BLaER1 (cell line): Measurements from ENCODE around the gene NAV3.
A peak's percentile ranks its signal among the peaks of the same experiment; 100 is the strongest.

ENCODE experiments used
- H3K27ac ChIP-seq: shearing (Covaris generic); formaldehyde crosslinking; 2 replicates; pipeline ENCODE4 v1.8.1; 2022
- H3K27me3 ChIP-seq: shearing (Covaris generic); formaldehyde crosslinking; 2 replicates; pipeline ENCODE4 v1.8.1; 2022
- H3K36me3 ChIP-seq: shearing (Covaris generic); formaldehyde crosslinking; 2 replicates; pipeline ENCODE4 v1.8.1; 2022
- H3K4me1 ChIP-seq: shearing (Covaris generic); formaldehyde crosslinking; 2 replicates; pipeline ENCODE4 v1.8.1; 2022
- H3K4me2 ChIP-seq: shearing (Covaris generic); formaldehyde crosslinking; 2 replicates; pipeline ENCODE4 v1.8.1; 2022
- H3K4me3 ChIP-seq: shearing (Covaris generic); formaldehyde crosslinking; 2 replicates; pipeline ENCODE4 v1.8.1; 2022
- H3K9ac ChIP-seq: shearing (Covaris generic); formaldehyde crosslinking; 2 replicates; pipeline ENCODE4 v1.8.1; 2022
- H3K9me3 ChIP-seq: shearing (Covaris generic); formaldehyde crosslinking; 2 replicates; pipeline ENCODE4 v1.8.1; 2022
- H4K20me1 ChIP-seq: shearing (Covaris generic); formaldehyde crosslinking; 2 replicates; pipeline ENCODE4 v1.8.1; 2022
- Cebpa-rat ChIP-seq: shearing (Covaris generic); IDR thresholded peaks from 2 replicates; pipeline ENCODE4 v1.8.1; 2022

The NAV3 gene, protein sequence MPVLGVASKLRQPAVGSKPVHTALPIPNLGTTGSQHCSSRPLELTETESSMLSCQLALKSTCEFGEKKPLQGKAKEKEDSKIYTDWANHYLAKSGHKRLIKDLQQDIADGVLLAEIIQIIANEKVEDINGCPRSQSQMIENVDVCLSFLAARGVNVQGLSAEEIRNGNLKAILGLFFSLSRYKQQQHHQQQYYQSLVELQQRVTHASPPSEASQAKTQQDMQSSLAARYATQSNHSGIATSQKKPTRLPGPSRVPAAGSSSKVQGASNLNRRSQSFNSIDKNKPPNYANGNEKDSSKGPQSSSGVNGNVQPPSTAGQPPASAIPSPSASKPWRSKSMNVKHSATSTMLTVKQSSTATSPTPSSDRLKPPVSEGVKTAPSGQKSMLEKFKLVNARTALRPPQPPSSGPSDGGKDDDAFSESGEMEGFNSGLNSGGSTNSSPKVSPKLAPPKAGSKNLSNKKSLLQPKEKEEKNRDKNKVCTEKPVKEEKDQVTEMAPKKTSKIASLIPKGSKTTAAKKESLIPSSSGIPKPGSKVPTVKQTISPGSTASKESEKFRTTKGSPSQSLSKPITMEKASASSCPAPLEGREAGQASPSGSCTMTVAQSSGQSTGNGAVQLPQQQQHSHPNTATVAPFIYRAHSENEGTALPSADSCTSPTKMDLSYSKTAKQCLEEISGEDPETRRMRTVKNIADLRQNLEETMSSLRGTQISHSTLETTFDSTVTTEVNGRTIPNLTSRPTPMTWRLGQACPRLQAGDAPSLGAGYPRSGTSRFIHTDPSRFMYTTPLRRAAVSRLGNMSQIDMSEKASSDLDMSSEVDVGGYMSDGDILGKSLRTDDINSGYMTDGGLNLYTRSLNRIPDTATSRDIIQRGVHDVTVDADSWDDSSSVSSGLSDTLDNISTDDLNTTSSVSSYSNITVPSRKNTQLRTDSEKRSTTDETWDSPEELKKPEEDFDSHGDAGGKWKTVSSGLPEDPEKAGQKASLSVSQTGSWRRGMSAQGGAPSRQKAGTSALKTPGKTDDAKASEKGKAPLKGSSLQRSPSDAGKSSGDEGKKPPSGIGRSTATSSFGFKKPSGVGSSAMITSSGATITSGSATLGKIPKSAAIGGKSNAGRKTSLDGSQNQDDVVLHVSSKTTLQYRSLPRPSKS (N-terminal part only)

DNA sequence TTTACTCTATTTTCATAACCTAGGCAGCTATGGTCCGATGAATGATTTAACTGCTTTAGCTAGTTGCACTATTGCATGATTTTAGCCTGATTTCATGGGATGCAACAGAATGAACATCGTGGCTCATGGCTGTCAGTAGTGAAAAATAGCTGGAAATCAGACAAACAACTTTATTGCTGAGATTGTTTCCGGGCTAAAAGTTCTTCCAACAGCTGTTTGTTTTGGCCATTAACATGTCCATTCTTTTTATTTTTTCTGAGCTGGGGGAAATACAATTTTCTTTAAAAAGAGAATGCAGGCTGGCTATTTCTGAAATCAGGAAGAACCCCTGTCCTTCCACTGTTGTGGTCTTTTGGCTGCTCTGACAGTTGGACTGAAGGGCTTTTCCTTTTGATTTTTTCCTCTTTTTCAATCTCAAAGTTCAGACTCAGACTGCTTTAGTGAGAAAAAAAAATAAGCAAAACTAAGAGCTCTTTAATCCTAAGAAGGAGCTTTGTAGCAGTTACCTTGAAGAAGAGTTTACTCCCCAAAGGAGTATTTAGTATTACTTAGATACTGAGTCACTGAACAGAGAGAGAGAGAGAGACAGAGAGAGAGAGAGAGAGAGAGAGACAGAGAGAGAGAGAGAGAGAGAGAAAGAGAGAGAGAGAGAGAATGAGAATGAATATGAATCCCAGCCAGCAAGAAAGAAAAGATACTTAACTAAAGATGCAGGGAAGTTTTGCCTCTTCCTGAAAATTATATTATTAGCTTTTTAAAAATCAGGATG lies at the start of gene NAV3:
Gene NAV3 (plus strand): TSS at position 312 of the 769 bp plus-strand sequence. CDS start 568 bp downstream, outside the sequence.
- no peak within 1 kb of the TSS for H3K4me3 ChIP-seq

DNA sequence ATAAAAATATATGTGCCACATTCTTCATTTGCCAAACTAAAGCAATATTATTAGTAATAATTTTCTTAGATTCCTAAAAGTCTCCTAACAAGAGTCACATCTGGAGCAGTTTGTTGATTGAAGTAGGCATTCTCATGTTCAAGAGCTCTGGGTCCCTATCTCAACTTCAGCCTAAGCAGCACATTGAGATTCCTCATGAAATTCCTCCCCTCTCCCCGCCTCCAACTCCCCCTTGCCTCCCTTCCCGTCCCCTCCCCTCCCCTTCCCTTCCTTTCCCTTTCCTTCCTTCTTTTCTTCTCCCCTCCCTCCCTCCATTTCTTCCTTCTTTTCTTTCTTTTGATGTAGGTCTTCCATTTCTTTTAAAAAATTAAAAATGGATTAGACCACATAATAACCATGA lies 48.7 kb upstream of the NAV3 start:
- Histone ChIP-seq H3K27me3 (no peaks in the 10 kb centered on the region), H3K27ac (no peak overlapping the region), H3K9ac (no peak overlapping the region), H3K36me3 (no peaks in the 10 kb centered on the region), H4K20me1 (no peaks in the 10 kb centered on the region), H3K4me3 (no peak overlapping the region), H3K4me1 (no peaks in the 10 kb centered on the region), H3K4me2 (no peak overlapping the region), H3K9me3 (no peaks in the 10 kb centered on the region)
- no peak for TF ChIP-seq Cebpa-rat

More for the DNA sequence above, at the start of gene NAV3:
- Histone ChIP-seq H3K9ac (no peak within 1 kb of the TSS), H3K36me3 (no peaks in the 10 kb centered on the region), H3K9me3 (no peaks in the 10 kb centered on the region), H3K27me3 (no peaks in the 10 kb centered on the region), H3K27ac (no peak within 1 kb of the TSS), H4K20me1 (no peaks in the 10 kb centered on the region), H3K4me2 (peak within 1 kb of the TSS; percentile 9; the same call in 1 of the 2 replicates), H3K4me1 (peaks cover 16% of the 10 kb centered on the region)
- TF ChIP-seq Cebpa-rat = no peak

DNA sequence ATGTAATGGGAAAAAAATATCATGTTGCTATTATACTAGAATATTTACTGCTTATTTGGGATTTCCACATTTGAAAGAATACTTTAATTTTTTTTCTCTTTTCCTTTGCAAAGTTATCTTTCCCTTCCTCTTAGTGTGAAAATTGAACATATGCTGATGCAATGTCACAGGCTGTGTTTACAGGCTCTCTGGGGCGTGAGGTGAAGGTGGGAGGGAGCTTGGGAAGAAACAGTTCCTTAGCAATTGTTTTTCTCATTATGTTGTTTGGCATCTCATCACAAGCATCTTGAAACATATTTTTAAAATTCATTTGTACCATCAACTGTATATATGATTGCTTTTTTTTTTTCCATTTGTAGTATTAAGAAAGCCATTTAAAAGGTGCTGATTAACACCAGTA lies 47.9 kb upstream of the NAV3 start:
- Histone ChIP-seq H3K4me1 (no peaks in the 10 kb centered on the region), H3K27ac (no peak overlapping the region), H3K9ac (no peak overlapping the region), H3K4me3 (no peak overlapping the region), H3K9me3 (no peaks in the 10 kb centered on the region), H4K20me1 (no peaks in the 10 kb centered on the region), H3K36me3 (no peaks in the 10 kb centered on the region), H3K27me3 (no peaks in the 10 kb centered on the region), H3K4me2 (no peak overlapping the region)
- no peak for TF ChIP-seq Cebpa-rat

DNA sequence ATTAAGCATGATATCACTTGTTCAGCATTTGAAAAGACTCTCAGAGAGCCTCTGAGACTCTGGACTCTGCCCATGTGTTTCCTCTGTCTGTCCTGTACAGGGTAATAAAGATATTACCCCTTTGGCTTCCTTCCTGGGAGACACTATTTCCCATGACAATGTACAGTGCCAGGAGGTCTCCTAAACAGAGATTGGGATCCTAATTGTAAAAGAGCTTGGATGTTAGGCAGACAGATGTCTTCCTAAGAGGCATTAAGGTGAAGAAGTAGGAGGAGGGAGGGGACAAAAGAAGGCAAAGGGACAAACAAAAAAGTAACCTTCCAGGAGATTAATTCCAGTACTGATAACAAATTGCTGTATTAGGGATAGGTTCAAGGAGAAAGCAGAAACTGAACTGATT lies 45.5 kb upstream of the NAV3 start:
- Histone ChIP-seq H3K9ac (no peak overlapping the region), H3K27me3 (no peaks in the 10 kb centered on the region), H3K4me1 (no peaks in the 10 kb centered on the region), H3K4me2 (no peak overlapping the region), H3K9me3 (no peaks in the 10 kb centered on the region), H4K20me1 (no peaks in the 10 kb centered on the region), H3K27ac (no peak overlapping the region), H3K36me3 (no peaks in the 10 kb centered on the region), H3K4me3 (no peak overlapping the region)
- no peak for TF ChIP-seq Cebpa-rat

DNA sequence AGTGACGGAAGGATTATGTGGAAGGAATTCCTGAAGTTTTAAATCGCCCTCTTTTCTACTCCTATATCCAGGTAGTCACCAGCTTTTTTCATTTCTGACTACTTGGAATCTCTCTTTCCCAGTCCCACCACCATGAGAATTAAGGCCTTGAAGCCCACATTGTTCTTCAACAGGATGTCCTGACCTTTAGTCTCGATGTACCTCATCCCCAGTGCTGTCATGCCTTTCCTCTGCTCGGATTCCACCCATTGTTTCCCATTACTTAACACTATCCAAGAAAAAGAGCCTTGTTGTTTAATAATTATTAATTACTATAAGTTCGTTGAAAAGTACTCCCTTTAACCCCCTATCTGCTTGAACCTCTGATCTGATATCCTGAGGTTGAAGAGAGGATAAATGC lies 44.0 kb upstream of the NAV3 start:
- Histone ChIP-seq H3K9me3 (no peaks in the 10 kb centered on the region), H3K4me2 (no peak overlapping the region), H3K4me3 (no peak overlapping the region), H3K36me3 (no peaks in the 10 kb centered on the region), H4K20me1 (no peaks in the 10 kb centered on the region), H3K9ac (no peak overlapping the region), H3K27ac (no peak overlapping the region), H3K27me3 (no peaks in the 10 kb centered on the region), H3K4me1 (no peaks in the 10 kb centered on the region)
- no peak for TF ChIP-seq Cebpa-rat

DNA sequence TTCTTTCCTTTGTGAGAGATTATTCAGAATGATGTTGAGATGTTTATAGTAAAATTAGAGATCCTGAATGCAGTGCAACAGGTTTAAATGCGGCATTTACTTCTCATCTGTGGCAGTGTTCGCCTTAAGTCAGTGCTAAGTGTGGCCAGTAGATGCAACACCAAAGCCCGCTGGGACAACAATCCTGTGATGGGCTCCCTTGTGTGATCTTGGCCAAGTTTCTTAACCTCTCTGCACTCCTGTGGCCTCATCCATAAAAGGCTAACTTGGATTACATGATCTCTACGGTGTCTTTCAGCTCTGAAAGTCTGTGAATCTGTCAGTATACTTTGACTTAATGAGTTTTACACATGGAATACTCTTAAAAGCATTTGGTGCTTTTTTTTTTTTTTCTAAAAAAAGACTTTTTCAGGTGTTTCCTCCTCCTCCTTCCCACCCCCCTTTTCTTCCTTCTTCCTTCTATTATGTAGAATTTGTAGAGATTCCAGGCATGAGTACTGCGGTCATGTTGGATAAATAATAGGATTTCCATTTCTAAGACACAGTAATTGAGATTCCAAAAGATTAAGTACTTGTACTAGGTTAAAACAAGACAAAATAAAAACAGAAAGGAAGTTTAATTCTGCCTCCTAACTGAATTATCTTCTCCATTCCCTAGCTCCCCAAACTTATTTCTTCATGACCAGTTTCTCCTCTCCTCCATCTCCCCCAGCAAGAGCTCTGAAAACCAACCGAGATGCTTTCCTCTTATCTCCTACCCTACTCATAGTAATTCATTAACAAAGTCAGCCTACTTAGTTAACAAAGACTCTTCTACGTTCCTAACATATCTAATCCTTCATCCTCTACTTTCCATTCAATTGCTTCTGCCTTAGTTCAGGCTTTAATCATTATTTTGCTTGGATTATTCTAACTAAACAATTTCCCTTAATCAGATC lies 42.2 kb upstream of the NAV3 start:
- Histone ChIP-seq H3K36me3 (no peaks in the 10 kb centered on the region), H3K4me1 (no peaks in the 10 kb centered on the region), H3K4me3 (no peak overlapping the region), H3K27ac (no peak overlapping the region), H3K9me3 (no peaks in the 10 kb centered on the region), H3K27me3 (no peaks in the 10 kb centered on the region), H4K20me1 (no peaks in the 10 kb centered on the region), H3K9ac (no peak overlapping the region), H3K4me2 (no peak overlapping the region)
- no peak for TF ChIP-seq Cebpa-rat

DNA sequence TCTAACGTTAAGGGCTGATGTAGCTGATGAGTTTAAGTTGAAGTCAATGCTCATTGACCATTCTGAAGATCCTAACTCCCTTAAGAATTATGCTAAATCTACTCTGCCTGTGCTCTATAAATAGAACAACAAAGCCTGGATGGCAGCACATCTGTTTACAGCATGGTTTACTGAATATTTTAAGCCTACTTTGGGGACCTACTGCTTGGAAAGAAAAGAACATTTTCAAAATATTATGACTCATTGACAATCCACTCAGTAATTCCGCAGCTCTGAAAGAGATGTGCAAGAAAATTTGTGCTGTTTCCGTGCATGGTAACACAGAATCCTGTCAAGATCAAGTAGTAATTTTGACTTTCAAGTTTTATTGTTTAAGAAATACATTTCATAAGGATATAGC lies 35.0 kb upstream of the NAV3 start:
- H3K4me3 ChIP-seq = no peak overlapping the region
- no peak overlapping the region for H3K27ac ChIP-seq
- H3K9me3 ChIP-seq = no peaks in the 10 kb centered on the region
- no peaks in the 10 kb centered on the region for H4K20me1 ChIP-seq
- H3K4me2 ChIP-seq = no peak overlapping the region
- H3K36me3 ChIP-seq = no peaks in the 10 kb centered on the region
- H3K9ac ChIP-seq = no peak overlapping the region
- TF ChIP-seq Cebpa-rat = no peak
- no peaks in the 10 kb centered on the region for H3K4me1 ChIP-seq
- H3K27me3 ChIP-seq = no peaks in the 10 kb centered on the region

DNA sequence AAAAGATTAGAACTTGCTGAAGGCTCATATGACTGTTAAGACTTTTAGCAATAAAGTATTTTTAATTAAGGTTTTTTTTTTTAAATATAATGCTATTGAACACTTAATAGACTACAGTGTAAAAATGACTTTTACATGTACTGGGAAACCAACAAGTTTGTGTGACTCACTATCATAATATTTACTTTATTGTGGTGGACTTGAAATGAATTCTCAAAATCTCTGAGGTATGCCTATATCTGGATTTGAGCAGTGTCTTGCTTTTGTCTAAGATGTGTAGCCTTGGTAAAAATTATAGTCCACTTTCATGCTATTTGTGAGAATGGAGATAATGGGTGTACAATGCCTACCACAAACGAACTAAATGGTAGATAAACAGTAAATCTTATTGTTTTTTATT lies 33.9 kb upstream of the NAV3 start:
- no peak overlapping the region for H3K9ac ChIP-seq
- TF ChIP-seq Cebpa-rat = no peak
- no peak overlapping the region for H3K4me3 ChIP-seq
- no peaks in the 10 kb centered on the region for H4K20me1 ChIP-seq
- H3K4me1 ChIP-seq = no peaks in the 10 kb centered on the region
- H3K4me2 ChIP-seq = no peak overlapping the region
- H3K9me3 ChIP-seq = no peaks in the 10 kb centered on the region
- H3K36me3 ChIP-seq = no peaks in the 10 kb centered on the region
- H3K27me3 ChIP-seq = no peaks in the 10 kb centered on the region
- no peak overlapping the region for H3K27ac ChIP-seq
